SK-N-SH (cell line): ENCODE results near the gene RIN3. TPM values are rescaled to one million over a fixed set of nuclear protein-coding genes. Genes with fewer than 3 reads are reported as not detected.

ENCODE experiments used
- CTCF ChIA-PET: fragments of 300-600, 350-600 bp; formaldehyde crosslinking; extraction: SDS; loops from one replicate; lab custom pipeline; 2021; lab: Yijun Ruan, JAX
- POLR2A ChIA-PET: fragments of 350-600 bp; sonication (Branson Sonifier 250); formaldehyde crosslinking; extraction: SDS; loops from one replicate; lab custom pipeline; 2020; ENCODE audit warnings: antibody characterized with exemption, inconsistent platforms; lab: Yijun Ruan, JAX
- DNase-seq: peaks from one replicate; pipeline ENCODE4 v3.0.0; 2012
- H2AFZ ChIP-seq: fragments of 200-600 bp; sonication (generic); 2 replicates; pipeline ENCODE4 v1.8.1; 2016; ENCODE audit warnings: antibody characterized with exemption, mild to moderate bottlenecking, low read depth
- H3F3A ChIP-seq: fragments of 200-600 bp; sonication (generic); replicated peaks from 2 replicates; pipeline ENCODE3; 2016; ENCODE audit warnings: antibody characterized with exemption, mild to moderate bottlenecking; ENCODE audit not compliant: insufficient read depth
- H3K27ac ChIP-seq, 2 experiments: fragments of 200-500 bp in 1 of 2; fragments of 200-600 bp in 1 of 2; sonication (Bioruptor generic) in 1 of 2; sonication (generic), shearing (Covaris generic) in 1 of 2; 2 replicates each; pipeline versions ENCODE4 v1.5.1 to v1.6.1; 2014 to 2016; ENCODE audit warnings: low read depth in 2 of 2, inconsistent platforms in 1 of 2, low read length in 1 of 2, mild to moderate bottlenecking in 1 of 2, mixed read lengths in 1 of 2
- H3K27me3 ChIP-seq: fragments of 200-600 bp; sonication (generic), shearing (Covaris generic); 2 replicates; pipeline ENCODE4 v1.6.1; 2016; ENCODE audit warnings: mixed run types; ENCODE audit not compliant: insufficient read depth
- H3K36me3 ChIP-seq, 2 experiments: fragments of 200-500 bp in 1 of 2; fragments of 200-600 bp in 1 of 2; sonication (Bioruptor generic) in 1 of 2; sonication (generic) in 1 of 2; replicated peaks in 1 of 2; 2 replicates each; pipeline versions ENCODE3 to v1.5.1; 2014 to 2016; ENCODE audit warnings: low read length in 1 of 2, mild to moderate bottlenecking in 1 of 2; ENCODE audit not compliant: insufficient read depth in 2 of 2, control insufficient read depth in 1 of 2
- H3K4me1 ChIP-seq, 2 experiments: fragments of 200-500 bp in 1 of 2; fragments of 200-600 bp in 1 of 2; sonication (Bioruptor generic) in 1 of 2; sonication (generic), shearing (Covaris generic) in 1 of 2; 2 replicates each; pipeline versions ENCODE4 v1.5.1 to v1.6.1; 2014 to 2016; ENCODE audit warnings: low read depth in 1 of 2, low read length in 1 of 2, mixed run types in 1 of 2; ENCODE audit not compliant: insufficient read depth in 2 of 2, control insufficient read depth in 1 of 2
- H3K4me2 ChIP-seq: fragments of 200-600 bp; sonication (generic), shearing (Covaris generic); 2 replicates; pipeline ENCODE4 v1.6.1; 2017; ENCODE audit warnings: mixed run types
- H3K4me3 ChIP-seq, 2 experiments: fragments of 200-500 bp in 1 of 2; fragments of 200-600 bp in 1 of 2; sonication (Bioruptor generic) in 1 of 2; sonication (generic), shearing (Covaris generic) in 1 of 2; 2 replicates each; pipeline versions ENCODE4 v1.5.1 to v1.8.1; 2014 to 2016; ENCODE audit warnings: low read depth in 2 of 2, inconsistent platforms in 1 of 2, low read length in 1 of 2, mild to moderate bottlenecking in 1 of 2, mixed read lengths in 1 of 2, moderate library complexity in 1 of 2
- H3K79me2 ChIP-seq: fragments of 200-600 bp; sonication (generic); 2 replicates; pipeline ENCODE4 v1.8.1; 2017; ENCODE audit warnings: mild to moderate bottlenecking; ENCODE audit not compliant: insufficient read depth
- H3K9ac ChIP-seq: fragments of 200-600 bp; sonication (generic); 2 replicates; pipeline ENCODE4 v1.6.1; 2017; ENCODE audit warnings: mixed run types
- H3K9me2 ChIP-seq: fragments of 200-600 bp; sonication (generic); 2 replicates; pipeline ENCODE4 v1.6.1; 2017; ENCODE audit warnings: mixed run types
- H3K9me3 ChIP-seq: fragments of 200-600 bp; sonication (generic); 2 replicates; pipeline ENCODE4 v1.6.1; 2017; ENCODE audit warnings: mixed run types, mild to moderate bottlenecking, moderate library complexity
- H4K20me1 ChIP-seq: fragments of 200-600 bp; sonication (generic); 2 replicates; pipeline ENCODE4 v1.6.1; 2017; ENCODE audit warnings: mild to moderate bottlenecking, mixed run types; ENCODE audit not compliant: insufficient read depth
- CHD2 ChIP-seq: fragments of 150-350 bp; IDR thresholded peaks from 2 replicates; pipeline ENCODE4 v1.6.1; 2018; ENCODE audit warnings: low read length; ENCODE audit not compliant: partially characterized antibody
- EP300 ChIP-seq, 2 experiments: IDR thresholded peaks; 2 replicates each; pipeline versions ENCODE4 v1.4.0 to v1.6.1; 2012; ENCODE audit warnings: borderline replicate concordance in 1 of 2, low read depth in 1 of 2, low read length in 1 of 2
- FOSL2 ChIP-seq: IDR thresholded peaks from 2 replicates; pipeline ENCODE4 v1.4.0; 2012; ENCODE audit warnings: low read depth, mild to moderate bottlenecking, moderate library complexity, borderline replicate concordance
- FOXM1 ChIP-seq: IDR thresholded peaks from 2 replicates; pipeline ENCODE4 v1.4.0; 2012; ENCODE audit warnings: low read depth, mild to moderate bottlenecking
- GABPA ChIP-seq: IDR thresholded peaks from 2 replicates; pipeline ENCODE4 v1.4.0; 2012; ENCODE audit warnings: low read depth, mild to moderate bottlenecking
- GATA2 ChIP-seq: sonication (generic); formaldehyde crosslinking; IDR thresholded peaks from 2 replicates; pipeline ENCODE4 v1.5.0; 2020; ENCODE audit warnings: mild to moderate bottlenecking, missing genetic modification reagents
- JUND ChIP-seq: IDR thresholded peaks from 2 replicates; pipeline ENCODE4 v1.4.0; 2012
- MEF2A ChIP-seq: IDR thresholded peaks from 2 replicates; pipeline ENCODE4 v1.4.0; 2012; ENCODE audit warnings: low read depth, borderline replicate concordance
- POLR2AphosphoS5 ChIP-seq: IDR thresholded peaks from 2 replicates; pipeline ENCODE4 v1.6.1; 2012; ENCODE audit warnings: low read depth, low read length
- RAD21 ChIP-seq: IDR thresholded peaks from 2 replicates; pipeline ENCODE4 v1.6.1; 2012; ENCODE audit warnings: mild to moderate bottlenecking, low read length
- RCOR1 ChIP-seq: fragments of 150-350 bp; IDR thresholded peaks from 2 replicates; pipeline ENCODE4 v1.6.1; 2017; ENCODE audit warnings: antibody characterized with exemption, low read length
- RFX5 ChIP-seq: IDR thresholded peaks from 2 replicates; pipeline ENCODE4 v1.6.1; 2012; ENCODE audit warnings: mild to moderate bottlenecking, improper control_type of control experiment, low read length
- RXRA ChIP-seq: IDR thresholded peaks from 2 replicates; pipeline ENCODE4 v1.4.0; 2012; ENCODE audit warnings: low read depth, mild to moderate bottlenecking, borderline replicate concordance
- SIN3A ChIP-seq: IDR thresholded peaks from 2 replicates; pipeline ENCODE4 v1.6.1; 2012; ENCODE audit warnings: low read depth, mild to moderate bottlenecking, low read length, moderate library complexity, borderline replicate concordance
- TAF1 ChIP-seq: IDR thresholded peaks from 2 replicates; pipeline ENCODE4 v1.6.1; 2012; ENCODE audit warnings: low read depth, mild to moderate bottlenecking, low read length, moderate library complexity, borderline replicate concordance
- TEAD4 ChIP-seq: IDR thresholded peaks from 2 replicates; pipeline ENCODE4 v1.4.0; 2012; ENCODE audit warnings: mild to moderate bottlenecking, borderline replicate concordance; ENCODE audit not compliant: insufficient read depth
- WGBS: methylation state at CpG from one replicate; pipeline ENCODE4 v1.1.6; 2017; ENCODE audit warnings: low lambda C conversion rate; 5-methylcytosine and 5-hydroxymethylcytosine counted together
- polyA plus RNA-seq, 3 experiments: library from polyadenylated mRNA; depleted of rRNA; stranded (reverse); fragments of >200 nt; gene quantifications; 2 replicates each; pipeline ENCODE4 v1.2.3, GENCODE V29; 2012
- TF ChIP-seq, protein P1 (sequence below): fragments of 200-600 bp; sonication (generic); IDR thresholded peaks from 2 replicates; pipeline ENCODE4 v1.6.1; 2017; ENCODE audit warnings: antibody characterized with exemption, mild to moderate bottlenecking, moderate library complexity
- TF ChIP-seq, protein P2 (sequence below): fragments of 150-350 bp; IDR thresholded peaks from 2 replicates; pipeline ENCODE4 v1.6.1; 2016; ENCODE audit warnings: mild to moderate bottlenecking, low read depth, low read length
- TF ChIP-seq, protein P3 (sequence below): IDR thresholded peaks from 2 replicates; pipeline ENCODE4 v1.6.1; 2012; ENCODE audit warnings: mild to moderate bottlenecking, low read depth, low read length, moderate library complexity
- TF ChIP-seq, protein P4 (sequence below): IDR thresholded peaks from 2 replicates; pipeline ENCODE4; 2012

Gene RIN3
- polyA plus RNA-seq, 1 of the 3 experiments (the other 2 are of a cell fraction), result 12.4 TPM

DNA sequence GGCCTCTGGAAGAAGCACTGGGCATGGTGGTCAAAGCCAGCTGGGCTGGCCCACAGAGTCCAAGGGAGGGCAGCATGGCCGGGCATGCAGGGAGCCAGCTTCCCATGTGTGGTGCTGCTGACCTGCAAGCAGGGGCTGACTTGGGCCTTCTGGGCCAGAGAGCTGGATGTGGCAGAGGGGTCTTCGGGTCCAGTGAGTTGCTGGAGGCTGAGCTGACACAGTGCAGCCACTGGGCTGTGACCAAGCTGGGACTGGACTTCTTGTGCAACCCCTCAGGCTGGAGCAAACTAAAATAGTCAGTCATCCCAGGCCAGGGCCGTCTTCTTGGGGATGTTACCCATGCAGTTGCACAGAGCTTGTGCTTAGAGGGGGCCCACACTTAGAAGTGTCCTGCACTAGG, 7.3 kb upstream of the RIN3 start:
- H3K27ac ChIP-seq, result no peak overlapping the region
- peaks cover 44% of the 10 kb centered on the region for H3F3A ChIP-seq
- H3K9me3 ChIP-seq, result no peaks in the 10 kb centered on the region
- H3K9ac ChIP-seq, result no peak overlapping the region
- H3K79me2 ChIP-seq, result no peaks in the 10 kb centered on the region
- H3K36me3 ChIP-seq, result no peaks in the 10 kb centered on the region
- no peak for DNase-seq
- TF ChIP-seq EP300 (IDR thresholded peaks at IDR 0.05; ENCODE audit: borderline replicate concordance in 1 of 2, low read depth in 1 of 2, low read length in 1 of 2) (no peak), RXRA (no peak), RAD21 (no peak), FOXM1 (no peak), TAF1 (no peak), FOSL2 (no peak), GABPA (no peak), RCOR1 (no peak), POLR2AphosphoS5 (no peak), GATA2 (CRISPR knock-in tag) (no peak), CHD2 (no peak)
- WGBS, result 69% methylated on average over 3 of the region's 3 CpGs
- no peak overlapping the region for H2AFZ ChIP-seq
- ChIA-PET CTCF (no interaction called here), POLR2A (no interaction called here)
- no peaks in the 10 kb centered on the region for H3K27me3 ChIP-seq
- peaks cover 0 to 34% of the 10 kb centered on the region in 2 experiments; a peak in 2 of 4 replicates for H3K4me1 ChIP-seq
- no peak overlapping the region for H3K4me2 ChIP-seq
- H3K9me2 ChIP-seq, result no peaks in the 10 kb centered on the region
- no peaks in the 10 kb centered on the region for H4K20me1 ChIP-seq
- no peak overlapping the region for H3K4me3 ChIP-seq

DNA sequence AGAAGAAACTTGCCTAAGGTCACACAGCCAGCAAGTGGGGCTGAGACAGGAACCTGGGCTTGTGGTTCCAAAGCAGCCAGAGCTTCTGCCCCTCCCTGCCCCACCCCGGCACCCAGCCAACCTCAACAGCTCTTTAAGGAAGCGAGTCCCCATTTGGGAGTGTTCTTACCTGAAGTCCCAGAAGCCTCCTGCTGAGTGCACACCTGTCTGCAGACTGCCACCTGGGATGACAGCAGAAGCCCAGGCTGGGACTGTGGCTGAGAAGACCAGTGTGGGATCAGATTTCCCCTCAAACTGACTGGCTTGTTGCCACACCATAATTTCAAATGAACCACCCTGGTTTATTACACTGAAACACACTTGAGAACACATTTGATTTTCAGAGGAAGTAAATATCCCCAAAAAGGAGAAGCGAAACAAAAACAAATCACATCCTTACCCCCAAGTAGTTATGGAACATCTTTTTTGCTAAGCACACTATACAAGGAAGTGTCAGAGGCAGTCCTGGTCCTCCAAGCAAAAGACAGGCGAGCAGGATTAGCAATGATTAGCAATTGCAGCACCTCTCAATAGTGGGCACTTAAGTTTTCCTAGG, 6.3 kb upstream of the RIN3 start:
- ChIA-PET POLR2A (no interaction called here), CTCF (no interaction called here)

More for the DNA sequence above, 6.3 kb upstream of the RIN3 start:
- no peak overlapping the region for H3K9ac ChIP-seq
- H2AFZ ChIP-seq, result no peak overlapping the region
- H3K36me3 ChIP-seq, result no peaks in the 10 kb centered on the region
- peaks cover 41% of the 10 kb centered on the region for H3F3A ChIP-seq
- H3K9me2 ChIP-seq, result no peaks in the 10 kb centered on the region
- peaks cover 0 to 24% of the 10 kb centered on the region in 2 experiments; a peak in 3 of 4 replicates for H3K4me1 ChIP-seq
- peaks cover under 1% of the 10 kb centered on the region; the same call in 1 of the 2 replicates for H3K79me2 ChIP-seq
- DNase-seq, result no peak
- TF ChIP-seq TAF1, result no peak
- TF ChIP-seq GATA2 (CRISPR knock-in tag), result no peak
- no peak for TF ChIP-seq RFX5
- no peak for TF ChIP-seq SIN3A
- TF ChIP-seq RXRA, result no peak
- no peak for TF ChIP-seq TEAD4
- TF ChIP-seq POLR2AphosphoS5, result no peak
- TF ChIP-seq JUND, result no peak
- no peak for TF ChIP-seq MEF2A
- TF ChIP-seq, protein P1, sequence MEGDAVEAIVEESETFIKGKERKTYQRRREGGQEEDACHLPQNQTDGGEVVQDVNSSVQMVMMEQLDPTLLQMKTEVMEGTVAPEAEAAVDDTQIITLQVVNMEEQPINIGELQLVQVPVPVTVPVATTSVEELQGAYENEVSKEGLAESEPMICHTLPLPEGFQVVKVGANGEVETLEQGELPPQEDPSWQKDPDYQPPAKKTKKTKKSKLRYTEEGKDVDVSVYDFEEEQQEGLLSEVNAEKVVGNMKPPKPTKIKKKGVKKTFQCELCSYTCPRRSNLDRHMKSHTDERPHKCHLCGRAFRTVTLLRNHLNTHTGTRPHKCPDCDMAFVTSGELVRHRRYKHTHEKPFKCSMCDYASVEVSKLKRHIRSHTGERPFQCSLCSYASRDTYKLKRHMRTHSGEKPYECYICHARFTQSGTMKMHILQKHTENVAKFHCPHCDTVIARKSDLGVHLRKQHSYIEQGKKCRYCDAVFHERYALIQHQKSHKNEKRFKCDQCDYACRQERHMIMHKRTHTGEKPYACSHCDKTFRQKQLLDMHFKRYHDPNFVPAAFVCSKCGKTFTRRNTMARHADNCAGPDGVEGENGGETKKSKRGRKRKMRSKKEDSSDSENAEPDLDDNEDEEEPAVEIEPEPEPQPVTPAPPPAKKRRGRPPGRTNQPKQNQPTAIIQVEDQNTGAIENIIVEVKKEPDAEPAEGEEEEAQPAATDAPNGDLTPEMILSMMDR, result no peak
- TF ChIP-seq, protein P2, sequence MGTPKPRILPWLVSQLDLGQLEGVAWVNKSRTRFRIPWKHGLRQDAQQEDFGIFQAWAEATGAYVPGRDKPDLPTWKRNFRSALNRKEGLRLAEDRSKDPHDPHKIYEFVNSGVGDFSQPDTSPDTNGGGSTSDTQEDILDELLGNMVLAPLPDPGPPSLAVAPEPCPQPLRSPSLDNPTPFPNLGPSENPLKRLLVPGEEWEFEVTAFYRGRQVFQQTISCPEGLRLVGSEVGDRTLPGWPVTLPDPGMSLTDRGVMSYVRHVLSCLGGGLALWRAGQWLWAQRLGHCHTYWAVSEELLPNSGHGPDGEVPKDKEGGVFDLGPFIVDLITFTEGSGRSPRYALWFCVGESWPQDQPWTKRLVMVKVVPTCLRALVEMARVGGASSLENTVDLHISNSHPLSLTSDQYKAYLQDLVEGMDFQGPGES, result no peak
- TF ChIP-seq, protein P3, sequence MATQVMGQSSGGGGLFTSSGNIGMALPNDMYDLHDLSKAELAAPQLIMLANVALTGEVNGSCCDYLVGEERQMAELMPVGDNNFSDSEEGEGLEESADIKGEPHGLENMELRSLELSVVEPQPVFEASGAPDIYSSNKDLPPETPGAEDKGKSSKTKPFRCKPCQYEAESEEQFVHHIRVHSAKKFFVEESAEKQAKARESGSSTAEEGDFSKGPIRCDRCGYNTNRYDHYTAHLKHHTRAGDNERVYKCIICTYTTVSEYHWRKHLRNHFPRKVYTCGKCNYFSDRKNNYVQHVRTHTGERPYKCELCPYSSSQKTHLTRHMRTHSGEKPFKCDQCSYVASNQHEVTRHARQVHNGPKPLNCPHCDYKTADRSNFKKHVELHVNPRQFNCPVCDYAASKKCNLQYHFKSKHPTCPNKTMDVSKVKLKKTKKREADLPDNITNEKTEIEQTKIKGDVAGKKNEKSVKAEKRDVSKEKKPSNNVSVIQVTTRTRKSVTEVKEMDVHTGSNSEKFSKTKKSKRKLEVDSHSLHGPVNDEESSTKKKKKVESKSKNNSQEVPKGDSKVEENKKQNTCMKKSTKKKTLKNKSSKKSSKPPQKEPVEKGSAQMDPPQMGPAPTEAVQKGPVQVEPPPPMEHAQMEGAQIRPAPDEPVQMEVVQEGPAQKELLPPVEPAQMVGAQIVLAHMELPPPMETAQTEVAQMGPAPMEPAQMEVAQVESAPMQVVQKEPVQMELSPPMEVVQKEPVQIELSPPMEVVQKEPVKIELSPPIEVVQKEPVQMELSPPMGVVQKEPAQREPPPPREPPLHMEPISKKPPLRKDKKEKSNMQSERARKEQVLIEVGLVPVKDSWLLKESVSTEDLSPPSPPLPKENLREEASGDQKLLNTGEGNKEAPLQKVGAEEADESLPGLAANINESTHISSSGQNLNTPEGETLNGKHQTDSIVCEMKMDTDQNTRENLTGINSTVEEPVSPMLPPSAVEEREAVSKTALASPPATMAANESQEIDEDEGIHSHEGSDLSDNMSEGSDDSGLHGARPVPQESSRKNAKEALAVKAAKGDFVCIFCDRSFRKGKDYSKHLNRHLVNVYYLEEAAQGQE, result no peak
- no peak for TF ChIP-seq CHD2
- TF ChIP-seq, protein P4, sequence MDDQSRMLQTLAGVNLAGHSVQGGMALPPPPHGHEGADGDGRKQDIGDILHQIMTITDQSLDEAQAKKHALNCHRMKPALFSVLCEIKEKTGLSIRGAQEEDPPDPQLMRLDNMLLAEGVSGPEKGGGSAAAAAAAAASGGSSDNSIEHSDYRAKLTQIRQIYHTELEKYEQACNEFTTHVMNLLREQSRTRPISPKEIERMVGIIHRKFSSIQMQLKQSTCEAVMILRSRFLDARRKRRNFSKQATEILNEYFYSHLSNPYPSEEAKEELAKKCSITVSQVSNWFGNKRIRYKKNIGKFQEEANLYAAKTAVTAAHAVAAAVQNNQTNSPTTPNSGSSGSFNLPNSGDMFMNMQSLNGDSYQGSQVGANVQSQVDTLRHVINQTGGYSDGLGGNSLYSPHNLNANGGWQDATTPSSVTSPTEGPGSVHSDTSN, result no peak
- TF ChIP-seq RCOR1, result no peak
- H3K9me3 ChIP-seq, result no peaks in the 10 kb centered on the region
- H3K27ac ChIP-seq, result no peak overlapping the region
- no peak overlapping the region for H3K4me3 ChIP-seq
- H3K27me3 ChIP-seq, result no peaks in the 10 kb centered on the region
- H3K4me2 ChIP-seq, result no peak overlapping the region
- WGBS, result 76% methylated on average over 3 of the region's 4 CpGs
- H4K20me1 ChIP-seq, result no peaks in the 10 kb centered on the region
